A673 (cell line): ENCODE measurements around the gene TNFRSF9. TPM values are rescaled to one million over a fixed set of nuclear protein-coding genes. Genes with fewer than 3 reads are reported as not detected.

ENCODE experiments used
- BruUV-seq: library from RNA; stranded (reverse); fragments of 400-500 nt; replicated peaks from 2 replicates; lab custom pipeline; 2021; lab: Mats Ljungman, UMichigan
- CTCF ChIA-PET: fragments of 300-600 bp; sonication (Branson Sonifier 250); formaldehyde crosslinking; loops from one replicate; lab custom pipeline; 2022; ENCODE audit warnings: antibody characterized with exemption; lab: Charles Lee
- POLR2A ChIA-PET: fragments of 300-600 bp; sonication (Branson Sonifier 250); formaldehyde crosslinking; loops from one replicate; lab custom pipeline; 2022; ENCODE audit warnings: antibody characterized with exemption; ENCODE audit not compliant: low non-redundant PET; lab: Charles Lee
- DNase-seq: peaks from one replicate; pipeline ENCODE4 v3.0.0-alpha.2; 2015; ENCODE audit warnings: low spot score
- H3K27ac ChIP-seq: fragments of 200-600 bp; sonication (generic); 2 replicates; pipeline ENCODE4 v1.5.1; 2016; ENCODE audit warnings: mixed run types, low read depth, mild to moderate bottlenecking, mixed read lengths, antibody characterized with exemption, low read length; ENCODE audit not compliant: poor library complexity, severe bottlenecking
- H3K27me3 ChIP-seq: fragments of 200-600 bp; sonication (generic); replicated peaks from 2 replicates; pipeline ENCODE4 v1.6.1; 2017; ENCODE audit warnings: mixed run types, low read depth, mild to moderate bottlenecking, mixed read lengths, antibody characterized with exemption, low read length; ENCODE audit not compliant: insufficient read depth, poor library complexity
- H3K36me3 ChIP-seq: fragments of 200-600 bp; sonication (generic); 2 replicates; pipeline ENCODE4 v1.6.1; 2016; ENCODE audit warnings: mixed run types, mild to moderate bottlenecking, mixed read lengths, antibody characterized with exemption, low read length; ENCODE audit not compliant: insufficient read depth, poor library complexity, severe bottlenecking
- H3K4me1 ChIP-seq: fragments of 200-600 bp; sonication (generic); 2 replicates; pipeline ENCODE4 v1.6.1; 2017; ENCODE audit warnings: mixed run types, mild to moderate bottlenecking, mixed read lengths, antibody characterized with exemption, low read length; ENCODE audit not compliant: insufficient read depth, poor library complexity, severe bottlenecking
- H3K4me3 ChIP-seq: fragments of 200-600 bp; sonication (generic); 2 replicates; pipeline ENCODE4 v1.5.1; 2016; ENCODE audit warnings: low read depth, mixed run types, mild to moderate bottlenecking, mixed read lengths, low read length; ENCODE audit not compliant: poor library complexity, severe bottlenecking
- H3K9me3 ChIP-seq: fragments of 200-600 bp; sonication (generic); 2 replicates; pipeline ENCODE4 v1.6.1; 2016; ENCODE audit warnings: mixed run types, low read depth, mild to moderate bottlenecking, mixed read lengths, antibody characterized with exemption, low read length; ENCODE audit not compliant: poor library complexity, severe bottlenecking
- EZH2 ChIP-seq: fragments of 200-600 bp; sonication (generic); IDR thresholded peaks from 2 replicates; pipeline ENCODE4 v1.6.1; 2017; ENCODE audit warnings: borderline replicate concordance, low read depth, mild to moderate bottlenecking, mixed read lengths, antibody characterized with exemption, low read length; ENCODE audit not compliant: poor library complexity, severe bottlenecking
- intact Hi-C: fragments of 100-400 bp; cut with micrococcal nuclease; formaldehyde crosslinking; loops from one replicate; pipeline ENCODE4 v1.10.0; 2022; ENCODE audit not compliant: unreplicated experiment
- total RNA-seq: library from RNA; stranded (reverse); gene quantifications from 2 replicates; pipeline ENCODE4 v1.2.3, GENCODE V29; 2021
- TF ChIP-seq, protein P1 (sequence below): fragments of 300-800, 200-600 bp; sonication (generic); conservative IDR thresholded peaks from 2 replicates; pipeline ENCODE4 v1.5.1; 2017; ENCODE audit warnings: low read depth, mild to moderate bottlenecking, antibody characterized with exemption, low read length, moderate library complexity, mixed read lengths

Gene TNFRSF9
- total RNA-seq, 1 experiment from 2014 or later, result 1.8 TPM

GRCh38 chr1:7987528-7987927 lies 46.9 kb upstream of the TNFRSF9 start:
- ChIA-PET CTCF (no interaction called here), POLR2A (interaction anchor here (0.5 kb wide), 1 partner anchor 8 kb away, joined by 3 read pairs; no protein-coding TSS in a partner anchor)
- H3K36me3 ChIP-seq, result peaks cover 35% of the 10 kb centered on the region
- no peak overlapping the region for H3K27ac ChIP-seq
- BruUV-seq, result no TSS peak
- no peak overlapping the region for H3K4me3 ChIP-seq
- no peaks in the 10 kb centered on the region for H3K27me3 ChIP-seq
- intact Hi-C loops, result loop anchor here (10.0 kb wide), 1 partner anchor 857 kb away; no protein-coding TSS in a partner anchor
- TF ChIP-seq, protein P1, sequence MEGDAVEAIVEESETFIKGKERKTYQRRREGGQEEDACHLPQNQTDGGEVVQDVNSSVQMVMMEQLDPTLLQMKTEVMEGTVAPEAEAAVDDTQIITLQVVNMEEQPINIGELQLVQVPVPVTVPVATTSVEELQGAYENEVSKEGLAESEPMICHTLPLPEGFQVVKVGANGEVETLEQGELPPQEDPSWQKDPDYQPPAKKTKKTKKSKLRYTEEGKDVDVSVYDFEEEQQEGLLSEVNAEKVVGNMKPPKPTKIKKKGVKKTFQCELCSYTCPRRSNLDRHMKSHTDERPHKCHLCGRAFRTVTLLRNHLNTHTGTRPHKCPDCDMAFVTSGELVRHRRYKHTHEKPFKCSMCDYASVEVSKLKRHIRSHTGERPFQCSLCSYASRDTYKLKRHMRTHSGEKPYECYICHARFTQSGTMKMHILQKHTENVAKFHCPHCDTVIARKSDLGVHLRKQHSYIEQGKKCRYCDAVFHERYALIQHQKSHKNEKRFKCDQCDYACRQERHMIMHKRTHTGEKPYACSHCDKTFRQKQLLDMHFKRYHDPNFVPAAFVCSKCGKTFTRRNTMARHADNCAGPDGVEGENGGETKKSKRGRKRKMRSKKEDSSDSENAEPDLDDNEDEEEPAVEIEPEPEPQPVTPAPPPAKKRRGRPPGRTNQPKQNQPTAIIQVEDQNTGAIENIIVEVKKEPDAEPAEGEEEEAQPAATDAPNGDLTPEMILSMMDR, result no peak
- no peak for DNase-seq
- no peaks in the 10 kb centered on the region for H3K9me3 ChIP-seq
- no peaks in the 10 kb centered on the region for H3K4me1 ChIP-seq

DNA sequence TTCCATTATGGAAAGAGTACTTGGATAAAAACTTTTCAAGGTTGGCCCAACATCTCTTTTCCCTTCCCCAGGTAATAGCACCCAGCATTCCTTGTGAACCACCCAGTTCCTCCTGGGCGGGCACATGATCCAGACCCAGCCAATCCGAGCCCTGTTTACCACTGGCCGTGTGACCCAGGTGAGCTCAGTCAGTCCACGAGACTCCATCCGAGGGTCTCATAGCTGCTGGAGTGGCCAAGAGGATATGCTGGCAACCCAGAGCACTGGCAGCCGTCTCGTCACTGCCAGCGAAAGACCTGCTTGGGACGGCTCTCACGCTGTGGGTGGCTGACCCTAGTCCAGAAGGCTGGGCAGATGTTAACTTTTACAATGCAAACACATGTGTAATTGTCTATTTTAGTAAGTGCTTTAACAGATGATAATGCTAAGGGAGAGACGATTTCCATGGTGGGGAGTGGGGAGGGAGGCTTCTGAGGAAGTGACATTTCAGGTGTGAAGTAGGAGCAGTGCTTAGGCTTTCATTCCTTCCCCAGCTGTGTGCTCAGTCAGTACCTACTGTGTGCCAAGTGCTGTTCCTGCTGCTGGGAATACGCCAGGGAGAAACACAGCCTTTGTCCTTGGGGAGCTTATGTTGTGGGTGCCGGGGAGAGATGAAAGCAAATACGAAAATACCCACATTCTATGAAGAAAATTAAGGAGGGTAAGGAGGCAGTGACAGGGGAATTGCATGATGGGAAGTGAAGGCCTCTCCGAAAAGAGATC lies 45.4 kb upstream of the TNFRSF9 start:
- Histone ChIP-seq H3K4me3 (no peak overlapping the region), H3K27ac (no peak overlapping the region), H3K27me3 (no peaks in the 10 kb centered on the region), H3K9me3 (no peaks in the 10 kb centered on the region), H3K36me3 (peaks cover 36% of the 10 kb centered on the region), H3K4me1 (no peaks in the 10 kb centered on the region)
- DNase-seq, result no peak
- ChIA-PET CTCF (no interaction called here), POLR2A (no interaction called here)
- intact Hi-C loops, result loop anchor here (10.0 kb wide), 1 partner anchor 859 kb away; no protein-coding TSS in a partner anchor
- TF ChIP-seq, protein P1, result no peak
- TF ChIP-seq EZH2, result no peak
- BruUV-seq, result no TSS peak

DNA sequence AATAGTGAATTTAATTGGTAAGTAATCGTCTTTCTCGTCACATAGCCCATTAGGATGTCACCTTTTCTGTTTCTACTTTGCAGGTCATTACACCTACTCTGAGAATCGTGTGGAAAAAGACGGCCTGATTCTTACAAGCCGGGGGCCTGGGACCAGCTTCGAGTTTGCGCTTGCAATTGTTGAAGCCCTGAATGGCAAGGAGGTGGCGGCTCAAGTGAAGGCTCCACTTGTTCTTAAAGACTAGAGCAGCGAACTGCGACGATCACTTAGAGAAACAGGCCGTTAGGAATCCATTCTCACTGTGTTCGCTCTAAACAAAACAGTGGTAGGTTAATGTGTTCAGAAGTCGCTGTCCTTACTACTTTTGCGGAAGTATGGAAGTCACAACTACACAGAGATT lies 44.2 kb upstream of the TNFRSF9 start:
- Histone ChIP-seq H3K4me1 (no peaks in the 10 kb centered on the region), H3K4me3 (no peak overlapping the region), H3K36me3 (peaks cover 43% of the 10 kb centered on the region), H3K27me3 (no peaks in the 10 kb centered on the region), H3K27ac (no peak overlapping the region), H3K9me3 (no peaks in the 10 kb centered on the region)
- POLR2A ChIA-PET, result interaction anchor here (0.6 kb wide), 1 partner anchor 12 kb away, joined by 3 read pairs; no protein-coding TSS in a partner anchor
- no peak for DNase-seq
- no TSS peak for BruUV-seq
- no peak for TF ChIP-seq EZH2
- TF ChIP-seq, protein P1, result no peak
- intact Hi-C loops, result loop anchor here (10.0 kb wide), 1 partner anchor 860 kb away; no protein-coding TSS in a partner anchor
- CTCF ChIA-PET, result interaction anchor here (0.6 kb wide), 1 partner anchor 359 kb away, joined by 6 read pairs; no protein-coding TSS in a partner anchor
